ENCODE results near the gene RELL2.
"Not testable (repeated sequence)": the region's sequence is repeated elsewhere in the genome, so short reads cannot be mapped to it uniquely, and the experiment has no call there.

RELL2 gene

GRCh38 chr5:141636413-141637122 lies at the start of gene RELL2, which contains the start of gene HDAC3:
RELL2 (plus strand) TSS chr5:141636997; CDS start chr5:141638226, 1,229 bp downstream.
HDAC3 (minus strand) TSS chr5:141636849; CDS start chr5:141636790, 59 bp downstream.
- peak; percentile 69 for DNase-seq

DNA sequence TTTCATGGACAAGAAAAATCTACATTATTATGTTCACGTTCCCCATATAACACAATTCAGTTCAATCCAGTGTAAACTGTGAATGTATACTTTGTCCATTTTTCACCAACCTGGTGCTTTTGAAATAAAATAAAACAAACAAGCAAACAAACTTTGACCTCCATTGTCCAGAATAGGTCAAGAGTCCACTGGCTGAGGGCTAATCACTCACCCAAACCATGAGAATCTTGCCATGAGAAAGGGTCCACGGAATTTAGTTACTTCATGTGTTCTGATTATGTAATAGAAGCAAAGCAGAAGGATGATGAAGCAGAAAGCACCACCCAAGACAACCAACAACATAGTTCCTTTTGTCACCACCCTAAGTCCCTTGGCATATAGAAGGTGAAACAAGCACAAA lies 46.7 kb upstream of the RELL2 start:
- no peak for DNase-seq

DNA sequence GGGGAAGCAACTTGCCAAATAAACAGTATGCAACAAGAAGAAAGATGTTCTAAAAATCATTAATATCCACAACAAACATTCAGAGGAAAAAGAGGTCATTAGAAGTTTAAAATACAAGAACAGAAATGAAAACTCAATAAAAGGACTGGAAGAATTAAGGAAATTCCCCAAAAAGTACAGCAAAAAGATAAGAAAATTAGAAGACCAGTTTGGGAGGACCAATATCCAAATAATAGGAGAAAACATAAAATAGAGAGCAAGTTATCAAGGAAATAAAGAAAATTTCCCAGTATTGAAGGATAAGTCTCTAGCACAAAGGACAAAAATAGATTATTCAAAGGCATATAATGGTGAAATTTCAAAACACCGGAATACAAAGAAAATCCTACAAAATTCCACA lies 39.9 kb upstream of the RELL2 start:
- no peak for DNase-seq

DNA sequence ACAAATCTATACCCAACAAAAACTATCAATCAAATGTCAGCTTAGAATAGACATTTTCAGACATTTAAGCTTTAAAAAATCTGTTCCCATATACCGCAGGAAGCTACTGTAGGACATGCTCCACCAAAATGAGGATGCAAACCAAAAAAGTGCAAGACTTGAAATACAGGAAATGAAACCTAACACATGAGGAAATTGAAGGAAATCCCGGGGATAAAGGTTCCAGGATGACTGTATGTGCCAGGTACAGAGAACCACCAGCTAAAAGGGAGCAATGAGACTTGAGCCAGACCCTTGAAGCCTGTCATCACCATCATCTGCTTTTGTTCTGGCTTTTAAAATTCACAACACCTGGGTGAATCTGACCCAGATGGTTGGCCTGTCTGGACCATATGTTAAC lies 39.4 kb upstream of the RELL2 start:
- DNase-seq = no peak

GRCh38 chr5:141597814-141598213 lies 39.0 kb upstream of the RELL2 start:
- no peak for DNase-seq

DNA sequence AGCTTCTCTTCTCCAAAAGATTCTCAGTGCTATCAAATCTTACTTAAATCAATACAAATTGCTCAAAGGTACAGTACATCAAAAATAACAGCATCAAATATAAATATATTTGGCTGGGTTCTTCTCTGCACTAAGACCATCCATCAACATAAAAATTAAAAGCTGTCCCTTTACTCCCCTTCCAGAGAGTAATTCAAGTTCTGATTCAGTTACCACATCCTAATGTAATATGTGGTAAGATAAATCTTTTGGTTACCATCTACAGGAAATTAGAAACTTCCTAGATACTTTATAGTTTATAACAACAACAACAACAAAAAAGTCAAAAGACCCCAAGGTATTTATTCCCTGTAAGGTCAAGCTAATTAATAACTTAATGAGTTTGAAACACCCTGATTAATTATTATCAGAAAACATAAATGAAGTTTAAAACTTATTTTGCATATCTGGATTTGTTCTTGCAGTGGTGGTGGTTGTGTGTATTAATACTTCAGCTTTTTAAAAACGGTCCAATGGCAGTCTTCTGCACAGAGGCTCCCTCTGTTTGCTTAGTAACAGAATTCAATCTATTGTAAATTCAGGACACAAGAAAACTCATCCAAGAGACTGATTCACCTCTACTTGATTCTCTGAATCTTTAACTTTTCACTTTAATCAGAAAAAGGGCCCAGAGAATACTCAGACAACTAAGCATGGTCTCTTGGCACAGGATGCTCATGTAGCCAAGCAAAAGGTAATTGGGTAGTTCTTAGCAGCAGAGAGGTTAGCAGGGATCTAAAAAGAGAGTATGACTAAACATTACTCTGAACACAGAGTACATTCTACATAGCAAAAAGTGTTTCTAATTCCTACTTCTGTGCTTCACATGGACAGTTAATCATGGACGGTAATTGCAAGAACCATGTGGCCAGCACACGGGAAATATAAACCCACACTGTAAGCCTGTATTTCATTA lies 38.1 kb upstream of the RELL2 start:
- DNase-seq = no peak

GRCh38 chr5:141602606-141603005 lies 34.2 kb upstream of the RELL2 start:
- no peak for DNase-seq

- no peak for DNase-seq
These were observed 32.7 kb upstream of the RELL2 start for GRCh38 chr5:141603923-141604717.

DNA sequence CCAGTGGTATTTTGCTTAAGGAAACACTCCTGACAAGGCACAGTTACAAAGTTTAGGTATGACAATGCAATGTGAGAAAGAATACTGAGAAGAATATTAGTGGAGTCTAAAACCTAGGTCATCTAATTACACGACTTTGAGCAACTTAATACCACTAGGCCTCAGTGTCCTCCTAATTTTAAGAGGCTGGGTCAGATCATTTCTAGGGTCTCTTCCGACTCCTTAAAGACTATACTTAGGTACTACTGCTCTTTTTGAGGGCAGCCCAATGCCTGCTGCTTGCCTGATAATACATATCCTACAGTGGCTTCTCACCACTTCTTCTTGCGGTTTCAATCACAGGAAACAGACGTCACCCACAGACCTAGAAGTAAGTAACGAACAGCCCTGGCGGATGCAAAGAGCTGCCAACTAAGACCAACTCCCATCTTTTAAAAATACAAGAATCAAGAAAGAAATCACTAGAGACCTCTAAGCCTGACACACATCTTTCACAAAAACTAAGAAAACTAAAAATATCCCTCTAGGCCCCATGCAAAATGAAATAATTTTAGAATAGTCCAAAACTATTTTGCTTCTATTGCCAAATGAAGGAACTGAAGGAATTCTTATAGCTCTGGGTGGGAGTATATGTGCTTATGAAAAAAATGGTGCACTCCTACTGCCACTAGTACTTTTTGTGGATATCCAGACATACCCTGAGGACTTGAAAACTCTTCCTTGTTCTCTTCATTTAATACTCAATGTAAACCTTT lies 31.1 kb upstream of the RELL2 start:
- no peak for DNase-seq

DNA sequence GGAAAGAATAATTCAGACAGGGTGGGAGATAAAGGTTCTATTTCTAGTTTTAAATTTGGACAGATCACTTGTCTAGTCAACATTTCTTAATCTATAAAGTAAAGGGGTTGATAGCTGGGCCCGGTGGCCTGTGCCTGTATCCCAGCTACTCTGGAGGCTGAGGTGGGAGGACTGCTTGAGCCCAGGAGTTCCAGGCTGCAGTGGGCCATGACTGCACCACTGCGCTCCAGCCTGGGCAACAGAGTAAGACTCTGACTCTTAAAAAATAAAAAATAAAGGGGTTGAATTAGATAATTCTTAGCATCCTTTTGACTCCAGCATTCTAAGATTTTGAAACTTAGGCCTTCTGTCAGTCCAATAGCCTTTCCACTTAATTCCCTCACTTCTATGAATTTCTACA lies 28.8 kb upstream of the RELL2 start:
- DNase-seq = no peak

DNA sequence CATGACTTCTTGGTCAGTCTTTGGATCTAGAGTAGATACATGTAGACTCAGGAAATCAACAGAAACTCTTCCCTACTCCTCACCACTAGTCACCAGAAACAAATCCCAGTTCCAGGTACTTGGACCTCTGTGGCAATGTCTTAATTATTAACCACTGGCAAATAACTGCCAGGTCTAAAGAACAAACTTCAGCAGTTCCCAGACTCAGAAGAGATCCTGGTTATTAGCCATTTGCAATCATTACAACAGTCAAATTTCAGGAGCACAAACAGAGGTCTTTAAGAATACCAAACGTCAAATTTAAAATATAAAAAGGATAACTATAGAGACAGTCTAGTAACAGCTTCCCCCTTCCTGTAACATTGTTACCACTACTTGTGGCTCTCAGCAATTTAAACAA lies 28.2 kb upstream of the RELL2 start:
- DNase-seq = no peak

- DNase-seq = no peak
These were observed 27.8 kb upstream of the RELL2 start for GRCh38 chr5:141609044-141609443.

- not testable (repeated sequence) for DNase-seq
These were observed 26.9 kb upstream of the RELL2 start for GRCh38 chr5:141609921-141610320.

DNA sequence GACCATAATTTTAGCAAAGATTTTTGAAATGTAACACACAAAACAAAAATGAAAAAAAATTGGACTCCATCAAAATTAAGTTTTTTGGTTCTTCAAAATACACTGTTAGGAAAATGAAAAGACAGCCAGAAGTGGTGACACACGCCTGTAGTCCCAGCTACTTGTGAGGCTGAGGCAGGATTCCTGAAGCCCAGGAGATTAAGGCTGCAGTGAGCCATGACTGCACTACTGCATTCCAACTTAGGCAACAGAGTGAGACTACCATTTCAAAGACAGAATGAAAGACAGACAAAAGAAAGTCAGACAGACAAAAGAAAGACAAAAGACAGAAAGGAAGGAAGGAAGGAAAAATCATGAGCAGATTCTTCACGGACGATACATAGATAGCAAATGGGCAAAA lies 25.5 kb upstream of the RELL2 start:
- no peak for DNase-seq

GRCh38 chr5:141613344-141613743 lies 23.5 kb upstream of the RELL2 start:
- no peak for DNase-seq

- no peak for DNase-seq
These were observed 20.6 kb upstream of the RELL2 start for GRCh38 chr5:141615991-141616720.

DNA sequence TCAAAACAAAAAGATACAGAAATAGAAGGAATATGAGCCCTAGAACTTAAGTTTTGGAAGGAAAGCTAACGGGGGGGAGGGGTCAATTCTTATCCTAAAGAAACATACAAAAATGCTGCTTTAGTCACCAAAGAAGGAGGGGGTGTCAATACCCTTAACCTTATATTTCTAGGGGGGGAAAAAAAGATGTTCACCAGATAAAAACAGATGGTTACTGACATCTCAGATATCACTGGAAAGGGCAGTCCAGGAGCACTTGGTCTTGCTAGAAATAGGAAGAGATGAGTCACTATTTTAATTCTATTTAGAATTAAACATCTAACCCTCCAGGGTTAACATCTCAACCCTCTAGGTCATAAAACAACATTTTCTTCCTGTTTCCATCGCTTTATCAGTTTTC lies 19.7 kb upstream of the RELL2 start:
- no peak for DNase-seq

- no peak for DNase-seq
These were observed 19.1 kb upstream of the RELL2 start for GRCh38 chr5:141617682-141618029.

DNA sequence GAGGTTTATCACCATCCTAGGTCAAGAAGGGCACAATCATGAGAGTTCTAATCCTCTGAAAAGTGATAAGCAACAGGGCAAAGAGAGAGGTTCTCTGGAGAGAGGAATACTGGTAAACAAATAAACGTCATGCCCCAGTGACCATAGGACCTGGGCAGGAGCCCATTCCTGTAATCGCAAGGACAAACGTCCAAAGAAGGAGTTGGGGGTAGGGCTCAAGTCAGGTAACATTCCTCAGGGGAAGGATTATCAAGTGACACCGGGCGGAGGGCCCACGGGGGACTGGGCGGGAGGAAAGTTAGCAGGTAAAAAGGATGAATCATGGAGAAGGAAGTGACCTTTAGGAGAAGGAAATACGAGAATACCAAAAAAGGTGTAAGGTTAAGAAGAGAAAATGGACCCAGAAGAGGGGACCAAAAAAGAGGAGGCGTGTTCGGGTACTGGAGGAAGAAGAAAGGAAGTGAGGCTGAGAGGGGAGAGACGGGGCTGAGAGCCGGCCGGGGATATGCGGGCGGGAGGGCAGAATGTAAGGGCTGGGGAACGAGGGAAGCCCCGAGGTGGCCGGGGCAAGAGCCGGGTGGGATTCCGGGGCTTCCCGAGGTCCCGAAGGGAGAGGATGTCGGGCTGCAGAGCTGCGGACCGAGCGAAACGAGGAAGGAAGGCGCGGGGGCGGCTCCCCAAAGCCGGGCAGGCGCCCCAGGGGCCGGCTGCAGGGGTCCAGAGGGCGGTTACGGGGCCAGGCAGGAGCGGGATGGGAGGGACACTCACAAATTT lies 18.6 kb upstream of the RELL2 start:
- peak; percentile 59 for DNase-seq

DNA sequence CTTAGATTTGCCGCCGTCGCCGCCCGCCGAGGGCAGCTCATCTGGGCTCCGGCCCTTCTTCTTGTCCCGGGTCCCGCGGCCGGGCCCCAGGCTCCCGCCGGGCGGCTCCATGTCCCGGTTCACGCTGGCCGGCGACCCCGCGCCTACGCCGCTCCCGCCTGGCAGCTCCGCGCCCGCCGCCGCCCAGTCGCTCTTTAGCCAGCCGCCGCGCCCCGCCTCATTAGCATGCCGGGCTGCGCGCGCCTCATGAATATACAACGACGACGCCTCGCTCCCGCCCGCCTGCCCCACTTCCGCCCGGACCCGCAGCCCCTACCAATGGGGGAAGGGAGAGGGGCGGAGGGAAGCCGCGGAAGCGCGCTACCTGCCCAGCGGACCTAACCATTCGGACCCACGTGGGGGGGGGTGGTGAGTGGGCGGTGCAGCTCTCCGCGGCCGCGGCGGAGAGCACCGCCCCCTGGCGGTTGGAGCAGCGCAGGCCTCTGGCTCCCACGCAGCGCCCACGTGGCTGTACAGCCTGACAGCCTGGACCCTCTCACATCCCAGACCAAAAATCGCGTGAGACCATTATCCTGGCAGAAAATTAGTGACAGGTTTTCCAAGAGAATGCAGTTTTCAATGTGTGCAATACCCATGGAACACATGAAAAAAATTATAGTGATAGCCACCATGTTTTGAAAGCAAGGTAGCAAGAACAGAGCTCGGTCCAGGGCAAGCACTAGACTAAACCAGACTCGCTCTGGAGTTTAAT lies 17.8 kb upstream of the RELL2 start, which contains the start of gene DIAPH1:
DIAPH1 (minus strand) TSS at position 197 of the 751 bp plus-strand sequence; CDS start at position 111, 86 bp downstream.
- peak; percentile 88 for DNase-seq
